Uterus (tissue), 2 donors: Measurements from ENCODE around the gene LRRC2.

Source experiments
- POLR2A ChIP-seq, 2 donors: fragments of 450-650 bp; IDR thresholded peaks; one replicate each; pipeline ENCODE4 v1.6.1; 2016; ENCODE audit warnings: antibody characterized with exemption in 2 of 2, mild to moderate bottlenecking in 1 of 2, moderate library complexity in 1 of 2
- TF ChIP-seq, protein P1 (sequence below), 4 experiments: fragments of 200-600 bp in 2 of 4; fragments of 450-650 bp in 2 of 4; sonication (generic) in 2 of 4; IDR thresholded peaks; one replicate each; pipeline ENCODE4 v1.5.1; 2016 to 2019; ENCODE audit warnings: antibody characterized with exemption in 4 of 4, mild to moderate bottlenecking in 2 of 4, moderate library complexity in 1 of 4

GRCh38 chr3:46490338-46491084, 75.6 kb downstream of the LRRC2 start:
- TF ChIP-seq, protein P1, sequence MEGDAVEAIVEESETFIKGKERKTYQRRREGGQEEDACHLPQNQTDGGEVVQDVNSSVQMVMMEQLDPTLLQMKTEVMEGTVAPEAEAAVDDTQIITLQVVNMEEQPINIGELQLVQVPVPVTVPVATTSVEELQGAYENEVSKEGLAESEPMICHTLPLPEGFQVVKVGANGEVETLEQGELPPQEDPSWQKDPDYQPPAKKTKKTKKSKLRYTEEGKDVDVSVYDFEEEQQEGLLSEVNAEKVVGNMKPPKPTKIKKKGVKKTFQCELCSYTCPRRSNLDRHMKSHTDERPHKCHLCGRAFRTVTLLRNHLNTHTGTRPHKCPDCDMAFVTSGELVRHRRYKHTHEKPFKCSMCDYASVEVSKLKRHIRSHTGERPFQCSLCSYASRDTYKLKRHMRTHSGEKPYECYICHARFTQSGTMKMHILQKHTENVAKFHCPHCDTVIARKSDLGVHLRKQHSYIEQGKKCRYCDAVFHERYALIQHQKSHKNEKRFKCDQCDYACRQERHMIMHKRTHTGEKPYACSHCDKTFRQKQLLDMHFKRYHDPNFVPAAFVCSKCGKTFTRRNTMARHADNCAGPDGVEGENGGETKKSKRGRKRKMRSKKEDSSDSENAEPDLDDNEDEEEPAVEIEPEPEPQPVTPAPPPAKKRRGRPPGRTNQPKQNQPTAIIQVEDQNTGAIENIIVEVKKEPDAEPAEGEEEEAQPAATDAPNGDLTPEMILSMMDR (IDR thresholded peaks at IDR 0.05), result no peak
- TF ChIP-seq POLR2A (IDR thresholded peaks at IDR 0.05), result no peak
